ENCODE data around the gene SNRK.

Gene SNRK

DNA sequence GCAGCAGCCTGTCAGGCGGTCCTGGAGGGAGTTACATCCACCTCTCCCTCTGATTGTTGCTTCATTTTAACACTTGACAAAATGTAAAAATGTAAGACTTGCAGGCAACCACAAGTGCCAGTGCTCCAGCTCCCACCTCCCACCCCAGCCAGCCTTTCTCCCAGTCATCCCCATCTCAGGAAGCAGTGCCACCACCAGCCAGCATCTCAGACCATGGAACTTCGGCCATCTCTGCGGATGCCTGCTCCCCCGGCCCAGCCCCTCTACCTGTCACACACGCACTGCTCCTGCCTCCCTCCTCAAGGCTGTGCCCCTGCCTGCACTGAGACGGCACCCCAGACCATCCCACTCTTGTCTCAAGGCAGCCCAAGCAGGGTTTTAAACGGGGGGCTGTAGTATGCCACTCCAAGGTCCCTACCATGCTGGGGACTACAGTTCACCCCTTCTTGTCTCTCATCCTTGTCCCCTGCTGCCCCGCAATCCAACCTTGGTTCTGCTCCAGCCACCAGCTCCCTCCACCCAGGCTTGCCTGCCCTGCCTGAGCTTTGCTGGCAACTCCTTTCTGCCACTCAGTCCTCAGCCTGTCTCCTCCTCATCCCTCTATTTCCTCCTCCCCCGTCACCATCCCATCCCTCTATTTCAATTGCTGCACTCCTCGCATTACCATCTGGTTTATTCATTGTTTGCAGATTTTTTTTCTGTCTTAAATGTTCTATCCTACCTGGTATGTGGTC lies 85.8 kb downstream of the SNRK start:
- DNase-seq, result no peak

DNA sequence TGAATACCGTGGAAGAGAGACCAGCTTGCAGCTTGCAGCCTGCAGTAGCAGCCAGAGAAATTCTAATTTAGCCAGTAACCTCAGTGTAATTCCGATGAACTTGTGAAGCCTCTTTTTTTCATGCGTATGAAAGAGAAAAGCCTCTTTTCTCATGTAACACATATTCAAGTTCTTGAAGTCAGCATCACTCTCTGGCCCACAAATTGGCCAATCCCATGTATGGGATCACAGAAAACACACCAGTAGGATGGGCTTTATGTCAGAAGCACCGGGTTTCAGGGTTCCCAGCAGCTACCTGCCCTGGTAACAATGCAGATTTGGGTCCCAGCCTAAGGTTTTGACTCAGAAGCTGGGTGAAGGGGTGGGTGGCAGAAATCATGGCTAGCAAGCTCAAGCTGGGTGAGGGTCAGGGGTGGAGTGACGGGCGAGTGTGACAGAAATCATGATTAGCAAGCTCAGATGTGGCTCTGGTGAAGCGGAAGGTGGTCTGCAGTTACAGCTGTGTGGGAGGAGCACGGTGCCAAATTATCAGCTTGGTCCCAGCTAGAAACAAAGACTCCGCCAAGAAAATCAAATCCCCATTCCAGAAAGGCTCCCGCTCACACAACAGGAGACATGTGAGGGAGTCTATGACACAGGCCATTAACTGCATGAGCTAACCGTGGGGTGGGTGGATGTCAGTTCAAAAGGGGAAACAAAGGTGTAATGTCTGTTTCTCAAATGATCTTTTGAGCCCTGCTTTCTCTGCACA lies 86.6 kb downstream of the SNRK start:
- DNase-seq, result peak; percentile 2

DNA sequence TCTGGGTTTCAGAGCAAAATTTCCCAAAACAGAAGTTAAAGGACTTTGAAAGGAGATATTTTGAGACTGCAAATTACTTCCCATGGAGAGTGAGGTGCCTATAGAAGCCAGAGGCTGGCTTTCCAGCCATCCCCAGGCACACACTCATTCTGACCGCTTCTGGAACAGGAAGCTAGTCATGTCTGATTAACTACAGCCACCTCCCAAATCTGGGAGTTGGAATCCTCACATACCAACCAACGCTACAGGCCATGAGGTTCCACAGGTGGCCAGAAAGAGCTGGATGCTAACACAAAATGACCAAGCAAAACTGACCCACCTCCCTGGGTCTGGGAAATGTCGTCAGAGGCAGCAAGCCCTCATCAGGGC lies 87.2 kb downstream of the SNRK start:
- DNase-seq, result no peak

- peak; percentile 29 for DNase-seq
These were observed 92.0 kb downstream of the SNRK start for GRCh38 chr3:43378066-43378935.

- DNase-seq, result no peak
These were observed 93.0 kb downstream of the SNRK start for GRCh38 chr3:43379343-43379742.

DNA sequence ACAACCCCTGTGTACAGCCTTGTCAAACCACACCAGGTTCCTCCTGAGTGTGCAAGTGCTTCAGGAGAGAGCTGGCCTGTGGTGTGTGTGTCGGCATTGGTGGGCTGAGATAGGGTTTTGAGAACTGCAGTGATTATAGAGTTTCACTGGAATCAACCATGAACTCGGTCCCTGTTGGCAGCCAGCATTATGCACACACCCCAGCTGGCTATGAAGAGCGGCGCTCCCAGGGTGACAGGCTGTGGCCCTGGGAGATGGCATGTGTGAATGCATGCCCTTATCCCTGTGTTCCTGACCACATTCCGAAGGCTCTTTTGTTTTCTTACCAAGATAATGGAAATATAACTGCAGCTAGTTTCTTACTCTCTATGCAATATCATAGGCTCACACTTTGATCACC lies 101.8 kb downstream of the SNRK start:
- no peak for DNase-seq

DNA sequence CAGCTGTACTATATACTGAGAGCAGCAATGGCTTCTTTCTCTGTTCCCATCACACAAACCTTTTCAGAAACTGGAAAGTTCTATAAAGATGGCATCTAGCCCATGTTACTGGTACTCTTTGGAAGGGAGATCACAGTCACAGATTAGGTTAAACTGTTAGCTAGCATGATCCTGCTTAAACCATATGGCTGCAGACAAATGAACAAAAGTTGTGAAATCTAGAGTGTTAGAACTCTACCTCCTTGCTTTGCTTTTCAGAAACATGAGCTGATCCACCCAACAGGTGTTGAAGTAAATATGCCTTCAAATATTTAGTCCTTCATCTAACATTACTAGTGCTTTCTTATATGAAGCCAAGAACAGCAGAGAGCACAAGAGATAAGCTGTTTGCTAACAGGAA lies 102.6 kb downstream of the SNRK start:
- no peak for DNase-seq

DNA sequence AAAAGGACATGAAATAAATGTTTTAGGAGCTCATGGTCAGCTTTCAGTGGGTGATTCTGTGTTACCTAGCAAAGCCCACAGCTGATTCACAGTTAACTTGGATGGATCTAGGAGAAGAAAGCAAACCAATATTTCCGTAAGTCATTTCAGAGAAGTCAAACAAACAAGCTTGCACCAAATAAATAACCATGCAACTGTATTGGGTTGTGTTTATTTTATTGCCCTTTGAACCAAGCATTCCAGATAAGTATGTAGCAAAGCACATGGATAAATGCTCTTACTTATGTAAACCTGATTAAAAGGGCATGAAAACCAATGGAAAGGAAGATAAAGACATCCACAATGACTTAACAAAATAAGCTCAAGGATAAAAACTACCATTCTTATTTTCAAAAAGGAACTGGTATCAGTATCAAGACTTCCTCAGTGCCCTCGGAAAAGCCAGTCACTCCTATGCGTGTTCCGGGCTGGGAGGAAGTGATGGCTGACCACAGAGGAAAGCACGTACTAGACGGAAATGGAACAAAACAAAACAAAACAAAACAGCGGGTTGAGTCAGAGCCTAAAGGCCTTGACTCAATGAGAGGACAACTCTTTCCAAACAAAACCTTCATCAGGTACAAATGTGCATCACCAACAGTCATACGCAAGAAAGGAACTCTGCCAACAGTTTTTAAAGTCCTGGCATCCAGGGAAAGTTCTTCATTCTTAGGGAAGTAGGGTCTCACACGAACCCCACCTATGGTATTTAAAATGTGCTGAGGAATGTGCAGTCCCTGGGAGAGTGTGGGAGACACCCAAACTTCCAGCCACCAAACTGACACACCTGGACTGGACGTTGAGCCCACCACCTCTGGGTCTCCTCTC lies 103.3 kb downstream of the SNRK start:
- DNase-seq, result no peak

DNA sequence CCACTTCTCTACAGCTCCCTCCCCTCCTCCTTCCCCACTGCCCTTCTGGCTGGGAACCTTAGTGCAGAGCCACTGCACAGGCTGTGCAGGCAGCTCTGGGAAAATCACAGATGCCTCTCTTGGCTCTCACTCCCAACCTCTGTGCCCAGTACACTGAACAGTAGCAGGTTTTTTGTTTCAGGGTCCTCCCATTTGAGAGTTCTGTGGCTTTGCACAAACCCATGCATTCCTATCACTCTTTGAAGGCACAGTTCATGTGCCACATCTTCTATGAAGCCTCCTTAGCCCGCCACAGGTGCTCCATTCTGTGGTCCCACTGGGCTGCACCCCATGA lies 103.9 kb downstream of the SNRK start:
- DNase-seq, result no peak

GRCh38 chr3:43391621-43392020 lies 105.3 kb downstream of the SNRK start:
- DNase-seq, result no peak

- DNase-seq, result no peak
These were observed 107.8 kb downstream of the SNRK start for GRCh38 chr3:43394041-43394554.

DNA sequence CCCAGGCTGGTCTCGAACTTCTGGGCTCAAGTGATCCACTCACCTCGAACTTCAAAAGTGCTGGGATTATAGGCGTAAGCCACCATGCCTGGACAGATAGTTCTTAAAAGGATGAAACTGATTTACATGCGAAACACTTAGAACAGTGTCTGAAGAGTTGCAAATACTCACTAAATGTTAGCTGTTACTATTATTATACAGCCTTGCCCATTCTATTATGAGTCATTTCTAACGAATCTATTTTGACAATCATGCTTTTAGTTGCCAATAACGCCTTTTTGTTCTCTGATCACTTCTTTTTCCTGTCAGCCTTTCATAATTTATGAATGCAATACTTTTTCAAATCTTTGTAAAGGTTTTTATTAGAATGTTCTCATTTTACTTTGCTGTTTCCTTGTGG lies 112.7 kb downstream of the SNRK start:
- no peak for DNase-seq

- DNase-seq, result no peak
These were observed 113.8 kb downstream of the SNRK start for GRCh38 chr3:43400167-43400566.
